Activated T-helper 9 cell treated with anti-CD3 and anti-CD28 coated beads, Interleukin-2, amount 50 U/mL, for 16 hours (primary cell): ENCODE measurements around the gene CHRM4.

Experiments used
- DNase-seq: peaks from one replicate; pipeline ENCODE4 v3.0.0-alpha.2; 2020; ENCODE audit warnings: low read depth

CHRM4 gene

DNA sequence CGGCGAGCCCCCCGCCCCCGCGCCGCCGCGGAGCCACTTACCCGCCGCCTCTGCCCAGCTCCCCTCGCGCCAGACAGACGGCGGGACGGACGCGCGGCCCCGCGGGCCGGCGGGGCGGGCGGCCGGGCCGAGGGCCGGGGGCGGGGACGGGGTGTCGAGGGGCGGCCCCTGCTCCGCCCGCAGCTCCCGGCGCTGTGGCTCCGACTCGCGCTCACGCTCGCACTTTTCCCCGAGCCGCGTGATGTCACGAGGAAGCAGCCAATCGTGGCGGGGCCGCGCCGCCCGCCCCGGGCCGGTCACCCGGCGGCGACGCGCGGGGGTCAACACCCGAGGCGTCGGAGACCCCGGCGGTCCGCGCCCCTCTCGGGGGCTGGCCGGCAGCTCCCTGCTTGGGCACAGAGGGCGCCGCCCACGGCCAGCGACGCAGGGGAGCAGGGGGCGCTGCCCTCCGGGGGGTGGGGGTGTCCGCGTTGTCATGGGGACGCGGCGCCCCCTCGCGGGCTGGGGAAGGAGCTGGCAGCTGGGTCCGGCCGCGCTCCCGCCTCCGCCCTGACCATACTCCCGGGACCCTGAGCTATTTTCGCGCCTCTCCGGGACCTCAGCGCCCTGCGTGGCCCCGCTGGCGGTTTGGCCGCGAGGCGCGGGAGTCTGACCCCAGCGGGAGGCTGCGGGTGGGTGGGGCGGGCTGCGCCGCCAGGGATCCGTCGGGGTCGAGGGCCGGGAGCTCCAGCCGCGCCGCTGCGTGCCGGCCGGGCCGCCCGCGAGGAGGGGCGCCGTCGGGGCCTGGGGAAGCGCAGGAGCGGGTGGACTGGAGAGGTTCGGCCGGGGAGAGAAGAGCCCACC lies at the start of gene CHRM4:
Gene CHRM4, minus strand, starts transcription at position 199 of the 843 bp plus-strand sequence. CDS start 5,219 bp downstream, outside the sequence.
- DNase-seq: no peak

DNA sequence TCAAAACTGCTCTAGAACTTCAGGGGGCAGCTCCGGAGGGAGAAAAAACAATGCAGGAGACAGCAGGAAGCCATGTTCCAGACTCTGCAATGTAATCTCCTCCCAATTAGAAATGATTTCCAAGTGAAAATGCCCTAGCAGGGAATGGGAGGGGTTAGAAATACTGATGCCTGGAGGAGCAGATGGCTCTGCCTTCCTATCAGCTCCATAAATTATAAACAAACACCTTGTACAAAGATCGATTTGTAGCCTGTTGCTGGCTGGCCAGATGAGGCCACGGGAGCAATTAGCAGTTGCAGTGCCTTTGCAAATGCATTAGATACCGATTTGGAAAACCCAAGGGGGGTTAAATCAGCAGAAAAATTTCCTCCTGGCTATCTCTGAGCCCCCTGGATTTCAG lies 46.6 kb upstream of the CHRM4 start:
- no peak for DNase-seq

DNA sequence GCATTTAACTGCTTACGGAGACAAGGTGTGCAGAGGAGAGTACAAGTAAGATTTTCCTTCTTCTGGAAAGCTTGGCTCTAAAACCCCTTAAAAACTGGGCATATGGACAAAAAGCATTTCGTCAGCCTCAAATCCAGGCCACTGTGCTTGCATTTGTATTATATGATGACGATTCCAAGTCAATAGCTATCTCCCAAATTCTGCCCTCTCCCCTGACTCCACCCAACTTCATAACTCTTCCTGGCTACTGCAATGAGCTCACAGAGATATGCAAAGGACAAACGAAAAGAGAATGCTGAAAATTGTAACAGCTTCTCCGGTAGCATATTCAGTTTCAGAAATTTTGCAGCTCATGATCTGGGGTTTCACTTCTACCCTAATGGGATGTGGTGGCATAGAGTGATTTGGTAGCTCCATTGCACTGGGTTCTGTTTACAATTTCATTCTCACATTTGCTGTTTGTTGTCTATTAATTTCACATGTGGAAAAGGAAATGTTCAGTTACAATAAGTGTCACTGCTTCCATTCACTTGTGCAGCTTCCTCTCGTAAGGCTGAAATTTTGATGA lies 45.6 kb upstream of the CHRM4 start:
- DNase-seq: no peak

DNA sequence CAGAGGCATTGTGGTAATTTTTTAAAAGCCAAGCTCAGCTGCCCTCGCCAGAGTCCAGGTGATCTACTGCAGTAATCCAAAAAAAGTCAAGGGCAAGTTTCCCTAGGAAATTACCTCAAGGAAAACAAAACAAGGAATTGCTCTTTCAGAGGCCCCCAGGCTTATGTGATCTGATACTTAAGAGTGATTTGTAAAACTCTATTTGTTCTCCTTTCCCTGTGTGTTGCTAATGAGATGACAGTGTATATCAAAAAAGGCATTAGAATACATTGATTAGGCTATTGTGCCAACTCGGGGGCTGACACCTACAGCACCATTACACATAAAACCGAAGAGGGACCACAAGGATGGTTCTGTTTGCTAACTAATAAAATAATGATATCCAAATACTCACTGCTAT lies 44.5 kb upstream of the CHRM4 start:
- no peak for DNase-seq

DNA sequence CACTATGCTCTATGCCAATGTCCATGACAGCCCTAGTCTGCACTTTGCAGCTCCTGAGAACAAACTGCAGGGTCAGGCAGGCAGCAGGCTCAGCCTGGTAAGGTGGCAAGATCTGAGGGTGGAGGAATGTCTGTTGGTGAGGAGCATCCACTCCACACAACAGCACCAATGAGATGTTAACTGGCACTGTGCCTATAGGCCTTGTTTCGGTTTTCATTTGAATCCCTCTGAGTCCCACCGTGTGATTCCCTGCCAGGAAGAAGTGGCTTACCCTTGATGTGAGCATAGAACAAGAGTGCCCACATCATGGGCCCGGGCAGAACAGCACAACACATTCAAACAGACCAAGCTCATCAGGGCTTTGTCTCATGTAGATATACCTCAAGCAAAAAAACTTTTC lies 44.1 kb upstream of the CHRM4 start:
- DNase-seq: no peak

DNA sequence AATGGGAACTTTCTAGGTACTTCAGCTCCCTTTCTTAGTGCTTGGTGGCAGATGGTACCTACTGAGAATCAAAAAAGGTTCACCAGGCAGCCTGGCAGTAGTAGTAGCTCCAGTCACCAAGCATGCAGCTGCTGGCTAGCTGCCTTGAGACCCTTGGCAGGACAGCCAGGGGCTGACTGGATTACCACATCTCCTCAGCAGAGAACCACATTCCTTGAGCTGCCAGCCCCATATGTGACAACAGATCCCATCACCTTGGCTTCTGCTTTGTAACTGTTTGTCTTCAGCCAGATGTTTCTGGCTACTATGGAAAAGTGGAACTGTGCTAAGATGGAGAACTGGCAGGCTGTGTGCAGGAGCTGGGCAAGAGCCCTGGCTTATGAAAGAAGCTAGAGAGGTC lies 39.6 kb upstream of the CHRM4 start:
- no peak for DNase-seq

DNA sequence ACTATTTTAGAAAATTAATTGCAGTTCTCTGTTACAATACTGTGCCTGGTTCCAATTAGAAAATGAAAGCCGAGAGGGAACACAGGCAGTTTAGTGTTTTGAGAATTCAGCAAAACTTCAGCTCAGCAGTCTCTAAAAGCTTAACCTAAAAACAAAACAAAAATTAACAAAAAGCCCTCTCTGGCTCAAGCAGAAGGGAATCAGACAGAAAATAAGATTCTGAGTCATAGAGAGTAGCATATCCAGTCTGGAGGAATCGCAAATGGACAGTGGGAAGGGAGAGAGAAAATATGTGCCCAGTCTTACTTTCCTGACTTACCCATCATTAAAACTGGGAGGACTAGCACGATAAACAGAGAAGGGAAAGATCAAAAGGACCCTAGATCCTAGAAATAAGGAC lies 38.1 kb upstream of the CHRM4 start:
- no peak for DNase-seq

DNA sequence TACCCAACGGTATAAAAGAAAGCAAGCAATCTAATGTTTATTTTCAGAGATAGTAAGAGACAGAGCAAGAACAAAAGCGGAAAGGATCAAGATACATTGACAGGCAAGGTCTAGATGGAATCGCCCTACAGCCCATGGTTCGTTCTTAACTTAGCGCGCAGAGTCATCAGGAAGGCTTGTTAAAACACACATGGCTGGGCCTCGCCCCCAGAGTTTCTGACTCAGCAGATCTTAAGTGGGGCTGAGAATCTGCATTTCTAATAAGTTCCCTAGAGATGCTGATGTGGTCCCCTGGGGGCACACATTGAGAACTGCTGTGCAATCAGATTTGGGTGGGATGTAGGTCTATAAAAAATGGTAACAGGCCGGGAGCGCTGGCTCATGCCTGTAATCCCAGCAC lies 35.8 kb upstream of the CHRM4 start:
- no peak for DNase-seq

DNA sequence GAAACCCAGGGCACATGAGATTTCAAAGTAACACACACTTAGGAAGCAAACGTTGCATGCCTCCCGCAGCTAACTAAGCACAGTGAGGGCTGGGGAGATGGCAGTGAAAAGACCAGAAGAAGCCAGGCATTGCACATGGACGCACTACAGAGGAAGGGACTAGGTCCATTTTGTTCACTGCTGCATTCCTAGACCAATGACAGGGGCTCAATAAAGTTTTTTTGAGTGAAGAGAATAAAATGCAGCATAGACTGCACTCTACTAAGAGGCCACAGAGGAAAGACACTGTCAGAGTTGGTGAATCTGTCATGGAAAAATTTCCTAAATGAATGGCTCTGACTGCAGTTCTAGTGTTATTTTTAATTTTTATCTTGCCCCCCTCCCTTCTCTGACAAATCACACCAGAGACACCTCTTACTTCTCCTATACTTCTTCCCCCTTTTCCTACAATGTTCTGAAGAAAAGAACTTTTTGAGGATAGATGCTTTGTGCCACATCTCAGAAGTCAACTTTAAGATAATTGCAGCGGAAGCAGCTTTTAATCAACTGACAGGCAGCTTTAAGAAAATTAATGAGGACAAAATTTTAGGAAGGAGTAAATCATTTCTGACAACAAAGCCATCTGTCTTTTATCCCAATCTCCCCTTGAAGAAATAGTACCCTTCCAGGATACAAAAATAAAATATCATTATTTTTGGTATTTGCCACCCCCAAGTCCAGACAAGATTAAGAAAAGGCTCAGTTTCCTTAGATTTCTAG lies 34.8 kb upstream of the CHRM4 start:
- DNase-seq: no peak

DNA sequence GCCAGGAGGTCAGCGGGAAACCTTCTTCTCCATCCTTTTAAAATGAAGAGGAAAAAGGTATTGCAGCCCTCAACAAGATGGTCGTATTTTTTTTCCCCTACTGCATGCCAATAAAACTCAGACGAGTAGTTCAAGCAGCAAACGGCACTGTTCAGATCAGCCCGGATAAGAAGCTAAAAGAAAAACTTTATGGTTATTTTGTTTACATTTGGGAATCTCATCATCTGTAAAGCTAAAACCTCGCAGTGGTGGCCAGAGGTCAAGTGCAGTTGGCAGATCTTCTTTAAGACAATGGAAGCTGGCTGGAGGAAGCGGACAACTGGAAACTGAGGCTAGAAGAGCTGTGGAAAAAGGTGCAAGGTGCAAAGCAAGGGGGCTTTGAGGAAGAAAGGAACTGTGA lies 31.0 kb upstream of the CHRM4 start:
- no peak for DNase-seq

DNA sequence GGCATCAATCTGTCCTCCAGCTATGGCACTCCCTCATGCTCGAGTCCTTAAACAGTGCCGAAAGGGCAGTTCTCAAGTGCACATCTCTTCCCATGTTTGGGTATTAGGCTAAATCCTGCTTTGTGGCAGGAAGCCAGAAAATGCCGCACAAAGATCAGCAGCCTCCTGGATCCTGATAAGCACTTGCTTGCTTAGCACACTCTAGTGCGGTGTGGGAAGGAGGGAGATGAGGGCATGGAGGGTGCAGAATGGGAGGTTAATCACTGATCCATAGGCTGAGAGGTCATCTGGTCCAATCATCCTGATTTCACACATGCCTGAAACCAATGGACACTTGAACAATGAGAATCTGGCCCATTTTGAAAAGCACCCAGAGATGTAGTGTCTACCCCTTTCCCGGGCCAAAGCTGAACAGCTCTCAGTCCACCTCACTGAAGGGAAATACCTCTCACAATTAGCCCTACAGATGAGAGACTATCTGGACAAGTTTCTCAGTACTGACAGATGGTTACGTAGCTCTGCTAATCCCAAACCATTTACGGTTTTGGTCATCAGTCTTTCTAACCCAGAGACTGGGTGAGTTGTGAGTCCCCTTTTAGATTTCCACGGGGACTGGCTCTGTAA lies 29.8 kb upstream of the CHRM4 start:
- no peak for DNase-seq

DNA sequence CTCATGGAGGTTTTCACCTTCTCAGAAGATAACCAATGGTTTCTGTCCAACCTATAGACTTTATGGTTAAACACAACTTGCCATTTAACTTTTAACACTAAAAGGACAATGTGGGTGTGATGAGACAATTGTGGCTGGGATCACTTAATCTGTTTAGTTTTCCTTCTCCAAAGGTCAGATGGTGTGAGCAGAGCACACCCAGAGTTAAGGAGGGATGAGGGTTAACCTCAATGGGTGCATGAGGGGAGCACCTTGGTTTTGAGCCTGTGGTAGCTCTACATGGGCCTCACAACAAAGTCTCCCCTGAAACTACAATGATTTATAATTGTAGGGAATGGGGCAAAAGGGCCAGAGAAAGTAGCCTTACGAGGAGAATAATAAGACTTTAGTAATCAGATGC lies 28.9 kb upstream of the CHRM4 start:
- no peak for DNase-seq

DNA sequence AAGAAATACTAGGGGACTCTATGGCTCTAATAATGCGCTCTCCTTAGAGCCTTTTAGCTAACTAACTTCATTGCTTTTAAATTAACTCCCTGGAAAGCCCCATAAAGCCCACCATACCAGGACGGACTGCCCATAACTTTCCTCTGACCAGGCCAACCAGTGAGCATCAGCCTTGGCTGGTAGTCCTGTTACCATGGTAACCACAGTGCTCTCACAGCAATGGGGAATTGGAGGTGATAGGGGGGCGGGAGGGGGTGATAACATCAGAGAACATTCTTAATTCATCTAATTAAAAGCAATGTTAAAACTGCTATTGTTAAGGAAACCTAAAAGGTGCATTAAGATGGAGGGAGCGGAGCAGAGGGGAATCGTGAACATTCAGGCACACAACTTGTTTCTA lies 27.2 kb upstream of the CHRM4 start:
- no peak for DNase-seq

DNA sequence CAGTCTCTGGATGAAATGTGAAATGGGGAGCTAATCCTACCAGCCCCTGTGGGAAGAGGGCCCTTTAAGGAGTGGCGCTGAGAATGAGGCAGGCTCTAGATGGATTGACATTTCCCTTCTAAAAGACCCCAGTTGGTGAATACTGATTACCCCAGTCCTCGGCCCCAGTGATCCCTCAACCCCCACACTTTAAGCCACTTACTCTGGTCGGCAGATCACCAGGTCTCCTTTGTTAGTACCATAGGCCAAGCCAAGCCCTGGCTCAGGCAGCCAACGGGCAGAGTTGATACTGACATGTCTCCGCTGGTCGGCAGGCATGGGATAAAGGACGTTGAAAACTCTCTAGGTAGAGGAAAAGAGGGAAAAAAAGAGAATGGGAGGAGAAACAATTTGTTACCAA lies 26.1 kb upstream of the CHRM4 start:
- DNase-seq: no peak

DNA sequence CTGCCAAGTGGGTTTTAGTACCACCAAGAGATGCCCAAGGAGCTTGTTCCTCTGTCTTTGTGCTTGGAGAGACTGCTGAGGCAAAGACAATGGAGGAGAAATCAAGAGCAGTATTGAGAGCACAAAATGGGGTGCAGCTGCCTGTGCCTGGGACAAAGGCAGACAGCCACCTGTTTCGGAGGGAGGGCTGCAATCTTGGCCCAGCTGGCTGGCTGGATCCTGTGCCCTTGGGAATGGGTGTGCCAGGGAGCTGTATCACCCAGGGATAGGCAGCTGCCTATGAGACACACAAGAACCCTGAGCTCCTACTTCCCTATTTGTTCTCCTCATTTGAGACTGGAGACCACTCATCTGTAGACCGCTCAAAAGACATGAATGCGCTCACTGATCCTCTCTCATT lies 23.3 kb upstream of the CHRM4 start:
- no peak for DNase-seq

DNA sequence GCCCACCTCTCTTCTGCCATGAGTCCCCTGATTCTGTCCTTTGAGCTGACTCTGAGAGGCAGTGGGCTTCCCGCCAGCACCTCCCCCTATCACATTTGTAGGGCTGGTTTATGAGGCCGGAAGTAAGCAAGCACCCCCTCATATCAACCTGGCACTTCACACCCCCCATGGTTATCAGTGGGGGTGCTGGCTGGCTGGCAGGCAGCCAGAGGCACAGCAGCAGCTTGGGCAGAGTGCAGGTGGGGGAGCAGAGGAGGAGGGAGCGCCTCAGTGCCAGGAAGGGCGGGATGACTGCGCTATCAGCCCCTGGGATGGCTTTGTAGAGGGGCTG lies 22.9 kb upstream of the CHRM4 start:
- no peak for DNase-seq

DNA sequence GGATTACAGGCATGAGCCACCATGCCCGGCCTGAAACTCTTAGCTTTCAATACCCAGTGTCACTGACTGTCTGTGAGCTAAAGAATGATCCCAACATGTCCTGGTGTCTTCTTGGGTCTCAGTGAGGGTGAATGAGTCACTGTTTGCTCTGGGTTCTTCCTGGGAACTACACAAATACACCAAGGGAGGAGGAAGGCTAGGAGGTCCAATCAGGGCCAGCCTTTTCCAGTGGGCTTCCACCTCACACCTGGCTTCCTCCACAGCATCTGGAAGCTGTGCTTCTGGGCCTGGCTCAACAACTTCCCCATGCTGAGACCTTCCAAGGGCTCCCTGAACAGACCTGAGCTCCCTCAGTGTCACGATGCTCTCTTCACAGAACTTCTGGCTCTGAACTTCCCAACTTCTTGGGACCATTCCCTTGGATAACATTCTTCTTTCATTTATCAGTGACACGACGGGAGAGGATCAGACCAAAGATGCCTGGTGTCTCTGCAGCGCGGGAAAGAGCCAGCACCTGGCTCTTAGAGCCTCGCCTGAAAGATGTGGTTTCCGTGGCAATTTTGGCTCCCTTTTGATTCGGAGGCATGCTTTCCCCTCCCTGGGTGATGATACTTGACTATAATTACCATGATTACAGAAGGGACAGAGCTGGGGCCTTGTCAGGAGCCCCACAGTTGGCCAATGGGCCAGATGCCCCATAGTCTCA lies 22.3 kb upstream of the CHRM4 start:
- no peak for DNase-seq

DNA sequence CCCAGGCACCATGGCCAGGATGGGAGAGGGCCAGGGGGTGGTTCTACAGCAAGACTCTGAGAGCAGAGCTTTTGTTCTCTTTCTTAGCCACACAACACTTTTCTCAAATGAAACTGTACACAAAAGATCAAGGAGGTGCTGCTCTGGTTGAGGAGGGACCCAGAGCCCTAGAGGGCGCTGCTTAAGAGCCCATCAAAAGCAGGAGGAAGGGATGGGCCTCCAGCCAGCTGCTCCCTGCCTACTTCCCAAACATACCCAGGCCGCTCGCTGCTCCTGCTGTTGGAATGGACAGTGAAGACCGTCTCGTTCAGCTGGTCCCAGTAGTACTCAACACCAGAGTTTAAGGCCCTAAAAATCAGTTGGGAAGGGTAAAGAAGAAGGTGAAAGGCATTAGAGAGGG lies 18.4 kb upstream of the CHRM4 start:
- DNase-seq: no peak

DNA sequence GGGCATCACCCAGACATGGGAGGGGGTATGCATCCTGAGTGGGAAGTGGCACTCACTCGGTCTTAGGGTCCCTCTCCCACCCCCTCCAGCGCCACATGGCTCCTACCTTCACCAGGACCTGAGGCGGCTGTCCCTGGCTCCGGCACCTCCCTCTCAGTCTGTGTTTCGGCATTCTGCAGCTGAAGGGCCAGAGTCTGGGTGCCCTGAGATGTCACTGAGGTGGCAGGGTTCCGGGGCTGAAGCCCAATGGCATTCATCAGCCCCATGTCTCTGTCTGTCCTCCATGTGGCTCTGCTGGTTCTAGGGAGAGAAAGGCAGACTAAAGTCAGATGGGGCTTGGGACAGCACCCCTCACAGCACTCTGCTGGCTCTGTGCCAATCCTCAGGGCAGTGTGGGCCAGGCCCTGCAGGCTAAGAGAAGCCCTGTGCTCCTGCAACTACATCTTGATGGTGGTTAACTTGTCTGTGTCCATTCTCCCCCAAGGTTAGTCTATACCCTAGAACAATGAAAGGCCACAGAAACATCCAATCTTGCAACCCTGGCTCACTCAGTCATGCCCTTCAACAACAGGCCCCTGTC lies 16.9 kb upstream of the CHRM4 start:
- DNase-seq: no peak

DNA sequence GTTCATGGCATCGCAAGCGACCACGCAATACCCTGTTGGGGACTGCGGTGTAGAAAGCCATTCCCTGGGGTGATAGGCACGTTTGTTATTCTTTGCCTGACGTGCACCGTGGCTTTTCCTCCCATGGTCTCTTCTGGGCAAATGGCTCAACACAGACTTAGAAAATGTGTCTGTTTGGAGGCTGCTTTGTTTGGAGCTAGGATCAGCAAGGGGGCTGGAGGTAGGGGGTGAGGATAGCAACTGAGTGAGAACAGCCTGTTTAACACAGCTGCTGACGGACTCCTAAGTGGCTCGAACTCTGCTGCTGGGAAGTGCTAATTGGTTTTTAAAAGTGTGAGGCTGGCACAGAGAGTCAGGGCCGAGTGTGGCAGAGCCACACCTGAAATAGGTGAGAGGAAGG lies 16.1 kb upstream of the CHRM4 start:
- DNase-seq: no peak

DNA sequence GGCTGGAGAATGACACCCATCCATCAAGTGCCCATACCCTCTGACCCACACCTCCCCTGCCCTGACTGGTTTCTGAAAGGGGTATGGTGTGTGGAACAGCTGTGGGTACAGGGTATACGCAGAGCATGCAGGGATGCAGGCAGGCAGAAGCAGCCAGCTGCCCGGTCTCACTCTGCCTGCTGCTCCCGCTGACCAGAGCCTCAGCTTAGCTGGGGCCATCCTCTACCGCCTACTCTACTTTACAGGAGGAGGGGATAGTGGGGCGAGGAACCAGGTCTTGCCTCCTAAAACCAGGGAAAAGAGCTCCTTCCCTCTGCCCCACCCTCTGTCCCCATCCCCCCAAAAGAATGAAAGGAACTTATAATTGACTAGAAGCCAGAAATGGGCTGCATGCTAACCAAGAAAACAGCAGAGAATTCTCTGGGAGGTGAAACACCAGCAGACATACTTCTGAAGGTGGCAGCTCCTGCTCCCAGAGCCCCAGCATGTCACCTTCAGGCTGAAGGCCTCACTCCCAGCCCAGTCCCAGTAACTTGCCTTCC lies 13.0 kb upstream of the CHRM4 start:
- no peak for DNase-seq
